Activated CD4-positive, alpha-beta memory T cell treated with anti-CD3 and anti-CD28 coated beads for 36 hours (primary cell): ENCODE measurements around the gene RPL7L1. TPM values are rescaled to one million over a fixed set of nuclear protein-coding genes. Genes with fewer than 3 reads are reported as not detected.

Experiments
- CTCF ChIA-PET: fragments of 350-600 bp; sonication (Branson Sonifier 250); formaldehyde crosslinking; loops from one replicate; lab custom pipeline; 2021; ENCODE audit warnings: antibody characterized with exemption, inconsistent platforms; lab: Charles Lee
- POLR2A ChIA-PET: fragments of 350-600 bp; sonication (Branson Sonifier 250); formaldehyde crosslinking; loops from one replicate; lab custom pipeline; 2021; ENCODE audit warnings: antibody characterized with exemption; lab: Charles Lee
- DNase-seq: peaks from one replicate; pipeline ENCODE4 v3.0.0-alpha.2; 2020
- H3K27ac Mint-ChIP-seq: one replicate; pipeline ENCODE4 v1.8.0; 2021; ENCODE audit warnings: mixed read lengths
- H3K27me3 Mint-ChIP-seq: one replicate; pipeline ENCODE4 v1.8.0; 2021; ENCODE audit warnings: mixed read lengths
- H3K36me3 Mint-ChIP-seq: one replicate; pipeline ENCODE4 v1.8.0; 2021; ENCODE audit warnings: mixed read lengths
- H3K4me1 Mint-ChIP-seq: one replicate; pipeline ENCODE4 v1.8.0; 2021; ENCODE audit warnings: low read depth, mixed read lengths
- H3K4me3 Mint-ChIP-seq: one replicate; pipeline ENCODE4 v1.8.0; 2021; ENCODE audit warnings: mild to moderate bottlenecking, mixed read lengths
- H3K9me3 Mint-ChIP-seq: one replicate; pipeline ENCODE4 v1.8.0; 2021; ENCODE audit warnings: mixed read lengths
- intact Hi-C: fragments of 100-400 bp; cut with micrococcal nuclease; formaldehyde crosslinking; loops from one replicate; pipeline ENCODE4 v1.15.1; 2023
- total RNA-seq, 2 experiments: library from RNA; stranded (reverse); gene quantifications; one replicate each; pipeline ENCODE4 v1.2.3, GENCODE V29; 2021

The RPL7L1 gene
- 100 to 1,000 TPM; 111 to 117 TPM for total RNA-seq

DNA sequence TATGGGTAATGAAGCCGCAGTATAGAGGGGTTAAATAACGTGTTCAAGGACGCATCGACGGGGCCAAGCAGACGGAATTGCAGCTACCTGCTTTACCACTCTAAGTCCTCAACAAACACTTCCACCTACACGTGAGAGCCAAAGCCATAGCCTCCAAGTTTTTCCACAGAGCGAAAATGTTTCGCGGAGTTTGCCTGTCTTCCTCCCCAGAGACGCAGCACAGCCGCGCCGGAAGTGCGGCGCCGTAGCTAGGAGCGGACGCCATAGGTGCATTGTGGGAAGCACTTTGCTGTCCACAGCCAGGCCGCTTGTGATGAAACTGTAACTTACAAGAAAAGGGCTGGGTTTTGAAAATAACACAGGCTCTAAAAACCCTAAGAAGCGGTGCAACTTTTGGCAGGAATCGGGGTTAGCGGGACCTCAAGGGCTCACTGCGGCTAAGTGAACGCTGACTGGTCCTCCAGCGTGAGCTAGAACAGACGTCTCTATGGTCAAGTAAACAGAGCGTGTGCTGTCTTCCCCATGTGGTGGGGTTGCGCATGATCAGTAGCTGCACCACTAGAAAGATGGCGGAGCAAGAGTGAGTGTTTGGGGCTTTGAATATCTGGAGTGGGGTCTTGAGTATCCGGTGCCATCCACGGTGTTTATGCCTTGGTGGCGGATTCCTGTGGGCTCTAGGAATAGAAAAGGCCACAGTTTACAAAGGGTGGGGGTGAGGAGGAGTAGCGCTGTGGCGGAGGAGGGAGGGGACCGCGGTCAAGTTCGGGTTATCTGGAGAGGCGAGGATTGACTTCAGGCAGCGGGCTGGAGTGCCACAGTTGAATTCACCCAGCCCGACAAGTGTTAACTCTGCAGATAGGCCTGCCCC lies at the start of gene RPL7L1:
TSS of gene RPL7L1 (plus strand) at position 245 of the 868 bp plus-strand sequence. CDS start at position 540, 295 bp downstream.
- no peaks in the 10 kb centered on the region for H3K9me3 Mint-ChIP-seq
- peak within 1 kb of the TSS; percentile 96 for H3K27ac Mint-ChIP-seq
- CTCF ChIA-PET, result interaction anchor here (0.6 to 4.0 kb wide), 11 partner anchors 12 to 665 kb away, joined by 3 to 25 read pairs (median 4); partner anchors contain the start of genes DNPH1 and TBCC
- H3K27me3 Mint-ChIP-seq, result no peaks in the 10 kb centered on the region
- POLR2A ChIA-PET, result interaction anchor here (0.6 to 3.7 kb wide), 11 partner anchors 8 to 315 kb away, joined by 3 to 36 read pairs (median 3); partner anchors contain the start of genes BICRAL, PEX6, PPP2R5D and TBCC
- intact Hi-C loops, result loop anchor here (1.0 kb wide), 4 partner anchors 11 to 316 kb away; partner anchors contain the start of gene TBCC
- peaks cover 32% of the 10 kb centered on the region for H3K36me3 Mint-ChIP-seq
- H3K4me1 Mint-ChIP-seq, result peaks cover 17% of the 10 kb centered on the region
- H3K4me3 Mint-ChIP-seq, result peak within 1 kb of the TSS; percentile 97
- peak; percentile 89 for DNase-seq

DNA sequence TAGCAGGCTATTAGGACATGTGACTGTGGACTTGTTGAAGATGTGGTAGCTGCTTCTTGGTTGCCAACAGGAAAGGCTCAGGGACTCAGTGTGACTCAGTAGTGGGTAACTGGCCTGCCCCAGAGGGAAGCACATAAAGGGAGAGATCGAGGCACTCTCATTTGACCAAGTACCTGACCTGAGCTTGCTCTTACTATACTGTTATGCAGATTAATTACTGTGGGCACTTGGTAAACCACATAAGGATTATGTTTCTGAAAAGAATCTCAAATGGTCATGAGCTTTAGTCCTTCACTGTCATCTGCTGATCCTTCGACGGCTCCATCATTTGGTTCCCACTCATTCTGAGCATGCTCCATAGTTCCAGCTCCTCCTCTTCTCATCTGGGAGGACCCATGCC lies 48.2 kb upstream of the RPL7L1 start:
- Mint-ChIP-seq H3K27ac (no peak overlapping the region), H3K4me3 (no peak overlapping the region), H3K9me3 (no peaks in the 10 kb centered on the region), H3K36me3 (peaks cover 29% of the 10 kb centered on the region), H3K4me1 (peaks cover 10% of the 10 kb centered on the region), H3K27me3 (no peaks in the 10 kb centered on the region)
- ChIA-PET CTCF (interaction anchor here (1.2 kb wide), 1 partner anchor 169 kb away, joined by 4 read pairs; no protein-coding TSS in a partner anchor), POLR2A (no interaction called here)
- intact Hi-C loops, result no loop called here
- DNase-seq, result no peak

DNA sequence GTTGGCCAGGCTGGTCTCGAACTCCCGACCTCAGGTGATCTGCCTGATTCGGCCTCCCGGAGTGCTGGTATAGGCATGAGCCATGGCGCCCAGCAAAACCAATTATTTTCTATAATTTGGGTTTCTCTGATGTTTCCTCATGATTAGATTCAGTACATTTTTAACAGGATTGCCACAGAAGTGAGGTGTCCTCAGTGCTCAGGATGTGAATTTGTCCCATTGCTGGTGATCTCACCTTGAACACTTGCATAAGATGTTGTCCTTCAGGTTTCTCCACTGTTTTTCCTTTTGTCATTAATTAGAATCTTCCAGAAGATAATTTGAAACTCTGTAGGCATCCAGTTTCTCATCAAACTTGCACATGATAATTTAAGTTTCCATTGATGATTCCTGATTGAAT lies 45.4 kb upstream of the RPL7L1 start:
- POLR2A ChIA-PET, result no interaction called here
- CTCF ChIA-PET, result no interaction called here
- no peaks in the 10 kb centered on the region for H3K9me3 Mint-ChIP-seq
- H3K27me3 Mint-ChIP-seq, result no peaks in the 10 kb centered on the region
- H3K36me3 Mint-ChIP-seq, result peaks cover 16% of the 10 kb centered on the region
- DNase-seq, result no peak
- H3K4me1 Mint-ChIP-seq, result peaks cover 10% of the 10 kb centered on the region
- no peak overlapping the region for H3K4me3 Mint-ChIP-seq
- intact Hi-C loops, result no loop called here
- H3K27ac Mint-ChIP-seq, result no peak overlapping the region

DNA sequence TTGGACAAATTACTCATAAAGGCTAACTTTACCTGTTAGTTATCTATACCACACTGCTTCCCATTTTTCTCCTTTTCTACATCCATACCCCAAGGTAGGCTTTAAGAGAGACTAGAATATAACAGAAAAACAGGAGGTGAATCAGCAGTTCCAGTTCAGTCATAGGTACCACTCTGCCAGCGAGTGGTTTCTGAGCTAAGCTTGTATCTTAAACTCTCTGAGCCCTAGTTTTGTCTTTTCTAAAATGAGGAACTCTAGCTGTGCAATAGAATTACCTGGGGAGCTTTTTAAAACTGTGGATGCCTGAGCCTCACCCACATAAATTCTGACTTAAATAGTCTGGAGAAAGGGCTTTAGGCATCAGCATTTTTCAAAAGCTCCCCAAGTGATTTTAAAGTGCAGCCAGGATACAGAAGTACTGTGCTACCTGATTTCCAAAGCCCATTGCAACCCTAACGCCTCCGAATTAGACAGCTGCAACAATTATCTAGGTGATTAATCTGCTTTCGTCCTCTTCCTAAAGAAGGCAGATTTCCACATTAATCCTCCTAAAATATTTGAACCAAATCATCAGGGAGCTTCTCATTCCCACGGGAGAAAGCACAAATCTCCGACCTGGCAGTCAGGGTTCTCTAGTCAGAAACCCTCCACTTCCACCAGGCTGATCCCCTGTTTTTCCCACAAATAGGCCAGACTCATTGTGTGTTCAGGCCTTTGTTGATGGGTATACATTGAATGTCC lies 37.4 kb upstream of the RPL7L1 start:
- peak; percentile 18 for DNase-seq
- Mint-ChIP-seq H3K36me3 (peaks cover 9% of the 10 kb centered on the region), H3K9me3 (no peaks in the 10 kb centered on the region), H3K4me3 (no peak overlapping the region), H3K27me3 (no peaks in the 10 kb centered on the region), H3K27ac (peak overlapping the region; percentile 38), H3K4me1 (peaks cover 22% of the 10 kb centered on the region)
- intact Hi-C loops, result no loop called here
- POLR2A ChIA-PET, result no interaction called here
- CTCF ChIA-PET, result interaction anchor here (0.7 kb wide), 1 partner anchor 116 kb away, joined by 4 read pairs; no protein-coding TSS in a partner anchor

DNA sequence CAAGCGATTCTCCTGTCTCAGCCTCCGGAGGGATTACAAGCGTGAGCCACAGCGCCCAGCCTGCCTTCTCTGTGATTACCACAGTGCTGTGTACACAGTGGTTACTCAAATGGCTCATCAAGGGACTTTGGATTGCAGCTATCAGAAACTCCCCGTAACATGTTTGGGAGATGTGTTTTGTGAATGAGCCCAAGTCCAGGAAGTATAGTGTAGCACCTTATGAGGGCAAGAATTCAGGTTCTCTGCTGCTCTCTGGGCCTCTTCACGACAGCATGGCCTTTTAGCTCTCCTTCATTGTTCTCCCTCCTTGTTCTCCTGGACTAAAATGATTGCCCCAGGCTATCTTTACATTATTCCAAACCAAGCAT lies 34.1 kb upstream of the RPL7L1 start:
- Mint-ChIP-seq H3K4me1 (peaks cover 22% of the 10 kb centered on the region), H3K9me3 (no peaks in the 10 kb centered on the region), H3K27me3 (no peaks in the 10 kb centered on the region), H3K27ac (no peak overlapping the region), H3K36me3 (peaks cover 9% of the 10 kb centered on the region), H3K4me3 (no peak overlapping the region)
- ChIA-PET CTCF (interaction anchor here (1.1 to 1.2 kb wide), 2 partner anchors 119 to 184 kb away, joined by 3 to 5 read pairs; no protein-coding TSS in a partner anchor), POLR2A (interaction anchor here (0.7 kb wide), 1 partner anchor 45 kb away, joined by 3 read pairs; a partner anchor contains a TSS)
- intact Hi-C loops, result no loop called here
- no peak for DNase-seq

DNA sequence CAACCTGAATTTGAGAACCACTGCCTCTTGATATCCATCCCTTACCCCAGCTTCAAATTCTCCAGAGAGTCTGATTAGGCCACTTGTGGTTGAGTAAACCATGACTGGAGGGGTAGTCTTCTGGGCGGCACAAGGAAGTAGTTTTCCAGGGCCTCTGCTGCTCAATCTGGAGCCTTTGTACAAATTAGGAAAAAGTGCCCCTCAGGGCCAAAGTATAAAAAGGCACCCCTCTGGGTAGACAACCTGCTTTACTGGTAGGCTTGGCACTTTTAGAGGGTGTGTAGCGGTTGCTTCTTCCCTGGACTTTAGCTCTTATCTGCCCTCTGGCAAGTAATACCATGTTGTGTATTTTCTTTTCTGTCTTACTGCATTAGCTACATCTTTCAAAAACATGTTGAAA lies 32.9 kb upstream of the RPL7L1 start:
- ChIA-PET POLR2A (no interaction called here), CTCF (no interaction called here)
- Mint-ChIP-seq H3K27ac (no peak overlapping the region), H3K27me3 (no peaks in the 10 kb centered on the region), H3K4me3 (no peak overlapping the region), H3K9me3 (no peaks in the 10 kb centered on the region), H3K36me3 (peaks cover 9% of the 10 kb centered on the region), H3K4me1 (peaks cover 19% of the 10 kb centered on the region)
- intact Hi-C loops, result no loop called here
- DNase-seq, result no peak

DNA sequence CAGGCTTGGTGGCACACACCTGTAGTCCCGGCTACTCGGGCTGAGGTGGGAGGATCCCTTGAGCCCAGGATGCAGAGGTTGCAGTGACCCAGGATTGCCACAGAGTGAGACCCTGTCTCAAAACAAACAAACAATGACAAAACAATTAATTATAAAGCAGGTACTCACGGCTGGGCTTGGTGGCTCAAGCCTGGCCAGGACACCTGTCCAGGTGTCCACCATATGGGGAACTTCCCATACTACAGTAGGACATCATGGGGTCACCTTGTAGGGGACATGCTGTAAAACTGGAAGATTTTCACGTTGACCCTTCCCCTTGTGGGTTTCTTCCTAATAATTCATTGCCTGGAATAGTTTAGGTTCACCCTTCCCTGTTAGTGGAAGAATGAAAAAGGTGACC lies 30.7 kb upstream of the RPL7L1 start:
- ChIA-PET CTCF (no interaction called here), POLR2A (no interaction called here)
- H3K4me3 Mint-ChIP-seq, result no peak overlapping the region
- DNase-seq, result no peak
- intact Hi-C loops, result no loop called here
- peaks cover 5% of the 10 kb centered on the region for H3K4me1 Mint-ChIP-seq
- no peaks in the 10 kb centered on the region for H3K9me3 Mint-ChIP-seq
- no peaks in the 10 kb centered on the region for H3K27me3 Mint-ChIP-seq
- peaks cover 11% of the 10 kb centered on the region for H3K36me3 Mint-ChIP-seq
- H3K27ac Mint-ChIP-seq, result no peak overlapping the region

DNA sequence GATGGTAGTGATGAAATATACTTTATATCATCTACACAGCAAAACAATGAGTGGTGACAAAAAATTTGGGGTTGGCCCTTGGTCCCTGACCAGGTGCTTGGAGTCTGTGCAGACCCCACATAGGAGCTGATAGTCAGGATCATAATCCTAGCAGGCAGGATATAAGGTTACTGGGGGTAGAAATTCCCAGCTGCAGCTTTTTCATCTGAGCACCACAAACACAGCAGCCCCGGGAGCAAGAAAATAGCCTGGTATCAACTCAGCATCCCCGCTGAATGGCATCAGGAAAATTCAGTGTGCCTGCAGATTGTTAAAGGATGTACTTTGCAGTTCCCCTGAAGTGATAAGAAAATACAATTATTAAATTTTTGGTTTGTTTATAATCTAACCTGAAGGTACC lies 27.8 kb upstream of the RPL7L1 start:
- Mint-ChIP-seq H3K9me3 (no peaks in the 10 kb centered on the region), H3K27ac (no peak overlapping the region), H3K4me3 (no peak overlapping the region), H3K4me1 (no peaks in the 10 kb centered on the region), H3K36me3 (peaks cover 7% of the 10 kb centered on the region), H3K27me3 (no peaks in the 10 kb centered on the region)
- ChIA-PET POLR2A (no interaction called here), CTCF (no interaction called here)
- intact Hi-C loops, result no loop called here
- DNase-seq, result no peak

DNA sequence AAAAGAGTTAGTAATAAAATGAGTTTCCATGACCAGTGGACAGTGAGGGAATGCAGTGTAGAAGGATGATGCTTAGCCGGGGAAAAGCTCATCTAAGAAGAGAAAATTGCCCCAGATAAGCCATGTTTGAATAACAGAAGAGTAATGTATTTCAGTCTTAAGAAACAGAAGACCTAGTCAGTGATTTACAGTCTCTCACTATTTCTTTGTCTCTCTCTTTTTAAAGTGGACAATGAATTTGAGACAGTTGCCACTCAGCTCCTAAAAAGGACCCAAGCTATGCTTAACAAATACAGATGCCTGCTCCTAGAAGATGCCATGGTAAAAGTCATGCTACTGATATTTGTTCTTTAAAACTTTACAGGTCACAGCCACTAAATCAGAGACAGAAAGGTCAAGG lies 19.4 kb upstream of the RPL7L1 start:
- no peak for DNase-seq
- ChIA-PET POLR2A (no interaction called here), CTCF (interaction anchor here (0.5 to 1.0 kb wide), 2 partner anchors 13 to 19 kb away, joined by 3 read pairs; partner anchors contain the start of gene RPL7L1)
- intact Hi-C loops, result no loop called here
- Mint-ChIP-seq H3K36me3 (peaks cover 28% of the 10 kb centered on the region), H3K4me1 (no peaks in the 10 kb centered on the region), H3K27me3 (no peaks in the 10 kb centered on the region), H3K4me3 (no peak overlapping the region), H3K9me3 (no peaks in the 10 kb centered on the region), H3K27ac (no peak overlapping the region)

DNA sequence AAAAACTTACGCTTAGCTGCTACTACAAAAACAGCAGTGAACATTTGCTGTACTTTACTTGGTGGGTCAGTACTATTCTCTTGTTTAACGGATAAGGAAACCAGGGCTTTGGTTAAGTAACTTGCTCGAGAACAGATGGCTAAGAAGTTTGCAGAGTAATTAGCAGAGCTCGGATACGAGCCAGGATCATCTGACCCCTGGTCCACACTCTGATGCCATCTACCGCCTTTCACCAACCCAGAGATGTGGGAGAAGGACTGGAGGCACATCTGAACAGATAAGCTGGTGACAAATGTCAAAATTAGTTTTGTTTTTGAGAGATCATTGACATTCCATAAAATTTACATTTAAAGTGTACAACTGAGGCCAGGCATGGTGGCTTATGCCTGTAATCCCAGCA lies 18.9 kb upstream of the RPL7L1 start:
- ChIA-PET POLR2A (interaction anchor here (0.7 kb wide), 1 partner anchor 25 kb away, joined by 4 read pairs; no protein-coding TSS in a partner anchor), CTCF (interaction anchor here (0.5 to 1.0 kb wide), 2 partner anchors 13 to 19 kb away, joined by 3 read pairs; partner anchors contain the start of gene RPL7L1)
- no peak for DNase-seq
- H3K4me1 Mint-ChIP-seq, result no peaks in the 10 kb centered on the region
- H3K36me3 Mint-ChIP-seq, result peaks cover 28% of the 10 kb centered on the region
- H3K27ac Mint-ChIP-seq, result no peak overlapping the region
- H3K27me3 Mint-ChIP-seq, result no peaks in the 10 kb centered on the region
- intact Hi-C loops, result no loop called here
- no peaks in the 10 kb centered on the region for H3K9me3 Mint-ChIP-seq
- H3K4me3 Mint-ChIP-seq, result no peak overlapping the region

DNA sequence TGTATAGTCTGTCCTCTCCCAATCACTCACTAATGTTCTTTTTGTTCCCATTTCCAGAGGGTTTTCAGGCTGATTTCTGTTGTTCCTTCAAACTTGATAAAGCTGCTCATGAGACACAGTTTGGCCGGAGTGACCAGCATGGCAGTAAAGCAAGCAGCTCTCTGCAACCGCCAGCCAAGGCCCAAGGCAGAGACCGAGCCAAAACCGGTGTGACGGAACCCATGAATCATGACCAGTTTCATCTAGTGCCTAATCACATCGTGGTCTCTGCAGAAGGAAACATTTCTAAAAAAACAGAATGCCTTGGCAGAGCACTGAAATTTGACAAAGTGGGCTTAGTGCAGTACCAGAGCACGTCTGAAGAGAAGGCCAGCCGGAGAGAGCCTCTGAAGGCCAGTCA lies 14.8 kb upstream of the RPL7L1 start:
- Mint-ChIP-seq H3K4me1 (no peaks in the 10 kb centered on the region), H3K4me3 (no peak overlapping the region), H3K27ac (no peak overlapping the region), H3K9me3 (no peaks in the 10 kb centered on the region), H3K27me3 (no peaks in the 10 kb centered on the region), H3K36me3 (peaks cover 25% of the 10 kb centered on the region)
- CTCF ChIA-PET, result no interaction called here
- intact Hi-C loops, result no loop called here
- peak; percentile 11 for DNase-seq
- POLR2A ChIA-PET, result interaction anchor here (0.6 kb wide), 1 partner anchor 12 kb away, joined by 3 read pairs; no protein-coding TSS in a partner anchor
